Stimulated activated CD8-positive, alpha-beta memory T cell treated with anti-CD3 and anti-CD28 coated beads, Interleukin-7, amount 100 ng/mL, for 1 hour (primary cell): ENCODE results near the gene DLK2.
"Not testable (repeated sequence)": the region's sequence is repeated elsewhere in the genome, so short reads cannot be mapped to it uniquely, and the experiment has no call there.

ENCODE experiments used
- DNase-seq, 2 donors: peaks; one replicate each; pipeline ENCODE4 v3.0.0-alpha.2; 2020; ENCODE audit warnings: low read depth in 2 of 2

Gene DLK2, protein sequence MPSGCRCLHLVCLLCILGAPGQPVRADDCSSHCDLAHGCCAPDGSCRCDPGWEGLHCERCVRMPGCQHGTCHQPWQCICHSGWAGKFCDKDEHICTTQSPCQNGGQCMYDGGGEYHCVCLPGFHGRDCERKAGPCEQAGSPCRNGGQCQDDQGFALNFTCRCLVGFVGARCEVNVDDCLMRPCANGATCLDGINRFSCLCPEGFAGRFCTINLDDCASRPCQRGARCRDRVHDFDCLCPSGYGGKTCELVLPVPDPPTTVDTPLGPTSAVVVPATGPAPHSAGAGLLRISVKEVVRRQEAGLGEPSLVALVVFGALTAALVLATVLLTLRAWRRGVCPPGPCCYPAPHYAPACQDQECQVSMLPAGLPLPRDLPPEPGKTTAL

DNA sequence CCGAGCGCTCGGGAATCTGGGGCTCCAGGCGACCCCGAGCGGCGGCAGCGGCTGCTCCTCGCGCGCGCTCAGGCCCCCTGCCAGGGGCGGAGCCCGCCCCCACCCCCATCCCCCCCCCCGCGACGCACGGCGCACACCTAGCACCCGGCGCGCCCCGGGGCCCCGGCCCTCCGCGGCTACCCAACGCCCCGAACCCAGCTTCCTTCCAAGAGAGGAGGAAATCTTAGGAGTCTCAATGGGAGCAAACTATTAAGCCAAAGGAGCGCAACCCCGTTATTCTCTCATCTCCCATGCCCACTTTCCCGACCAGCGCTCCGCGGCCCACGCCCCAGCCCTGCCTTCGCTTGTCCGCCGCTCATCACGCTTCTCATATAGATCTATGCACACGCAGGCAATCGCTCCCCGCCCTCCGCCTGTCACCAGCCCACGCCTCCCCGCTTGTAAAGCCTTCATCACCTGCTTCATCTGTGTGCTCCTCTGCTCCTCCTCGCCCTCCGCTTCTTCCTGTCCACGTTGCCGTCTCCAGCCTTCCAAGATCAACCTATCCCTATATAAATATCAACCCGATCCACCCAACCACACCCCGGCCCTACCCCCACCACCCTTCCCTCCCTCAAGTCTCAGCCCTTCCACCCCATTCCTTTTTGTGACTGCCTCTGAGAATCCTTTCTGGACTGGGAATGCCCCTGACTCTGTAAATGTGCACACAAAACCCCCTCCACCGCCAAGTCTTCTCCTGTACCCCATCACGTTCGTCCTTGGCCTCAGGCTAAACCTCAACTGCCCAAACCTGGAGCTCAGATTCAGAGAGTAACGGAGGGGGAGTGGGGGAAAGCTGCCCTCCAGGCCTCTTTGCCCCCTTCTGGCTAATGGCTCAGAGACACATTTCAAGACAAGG, at the start of gene DLK2:
DLK2 (minus strand) TSS at position 18 of the 898 bp plus-strand sequence. CDS start 723 bp downstream, outside the sequence.
- peak in 1 of 2 donors; percentile 14 for DNase-seq

DNA sequence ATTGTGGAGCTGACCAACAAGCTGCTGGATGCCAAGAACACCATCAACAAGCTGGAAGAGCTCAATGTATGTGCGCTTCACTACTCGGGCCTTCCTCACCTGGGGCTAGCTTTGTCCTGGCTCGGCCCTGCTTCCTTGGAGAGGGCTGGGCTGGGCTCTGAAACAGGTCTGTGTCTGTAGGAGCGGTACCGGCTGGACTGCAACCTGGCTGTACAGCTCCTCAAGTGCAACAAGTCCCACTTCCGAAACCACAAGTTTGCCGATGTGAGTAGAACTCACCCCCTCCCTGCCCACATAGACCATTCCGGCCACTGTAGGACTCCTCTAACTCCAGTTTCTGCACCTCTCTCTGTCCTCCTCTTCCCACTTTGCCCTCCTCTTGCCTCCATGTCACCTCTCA, 48.1 kb upstream of the DLK2 start:
- no peak for DNase-seq

DNA sequence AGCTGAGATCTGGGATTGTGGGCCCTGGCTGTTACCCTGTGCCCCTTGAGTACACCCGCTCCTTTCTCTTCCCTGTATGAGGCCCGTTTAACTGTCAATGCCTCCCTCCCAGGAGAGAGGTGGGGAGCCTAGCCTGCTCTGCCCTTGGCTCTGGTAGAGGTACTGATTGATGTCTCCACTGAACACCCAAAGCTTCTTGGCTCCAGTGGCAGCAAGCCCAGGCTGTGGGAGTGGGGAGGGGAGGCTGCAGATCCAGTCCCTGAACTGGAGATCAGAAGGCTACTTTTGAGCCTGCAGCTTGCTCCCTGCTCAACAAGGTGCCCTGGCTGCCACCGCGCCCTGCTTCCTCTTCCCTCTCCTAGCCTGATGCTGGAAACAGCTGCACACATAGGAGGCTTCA, 47.3 kb upstream of the DLK2 start:
- DNase-seq = no peak

DNA sequence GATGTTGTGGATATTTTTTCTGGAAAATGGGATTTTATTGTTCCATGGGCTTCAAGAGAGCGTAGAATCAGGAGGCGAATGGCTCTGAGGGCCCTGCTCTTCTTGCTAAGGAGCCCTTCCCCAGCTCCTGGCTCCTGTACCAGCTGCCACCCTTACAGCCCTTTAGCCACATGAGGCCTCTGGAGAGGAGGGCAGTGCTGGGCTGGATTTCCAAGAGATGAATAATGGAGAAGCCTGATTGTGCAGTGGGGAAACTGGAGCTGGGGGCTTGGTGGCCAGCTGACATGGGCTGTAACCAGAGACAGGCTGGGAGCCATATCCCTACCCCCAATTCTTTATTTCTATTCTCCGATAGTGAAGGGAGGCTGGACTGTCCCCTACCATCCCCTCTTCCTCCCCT, 45.6 kb upstream of the DLK2 start:
- no peak for DNase-seq

DNA sequence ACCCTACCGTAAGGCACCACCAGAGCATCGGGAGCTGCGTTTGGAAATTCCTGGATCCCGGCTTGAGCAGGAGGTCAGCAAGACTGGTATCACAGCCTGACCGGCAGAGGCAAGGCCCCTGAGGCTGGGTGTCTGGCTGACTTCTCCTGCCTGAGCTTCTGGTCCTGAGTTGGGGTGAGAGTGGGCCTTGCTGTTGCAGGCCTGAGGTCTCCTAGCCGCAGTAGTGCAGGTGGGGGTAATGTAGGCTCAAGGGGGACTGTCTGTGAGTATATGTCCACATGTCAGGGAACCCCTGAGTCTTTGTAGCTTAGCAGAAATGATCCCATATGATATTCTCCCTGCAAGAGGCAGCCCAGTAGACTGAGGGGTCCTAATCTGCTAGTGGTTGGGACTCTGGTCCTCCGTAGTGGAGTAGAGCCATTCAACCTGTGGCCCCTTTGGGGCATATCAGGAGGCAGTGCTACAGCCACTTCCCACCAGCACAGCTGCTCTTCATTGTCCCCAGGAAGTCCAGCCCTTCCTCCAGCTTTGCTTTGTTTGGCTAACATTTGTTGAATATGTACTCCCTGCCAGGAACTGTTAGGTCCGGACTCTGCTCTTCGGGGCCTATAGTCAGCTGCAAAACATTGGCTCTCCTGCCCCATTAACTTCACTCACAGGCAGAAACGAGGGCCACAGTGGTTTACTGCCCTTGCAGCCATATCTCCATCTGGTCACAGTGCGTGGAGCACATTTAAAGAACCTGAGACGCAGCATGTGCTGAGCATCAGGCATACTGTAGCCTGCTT, 43.9 kb upstream of the DLK2 start:
- no peak for DNase-seq

DNA sequence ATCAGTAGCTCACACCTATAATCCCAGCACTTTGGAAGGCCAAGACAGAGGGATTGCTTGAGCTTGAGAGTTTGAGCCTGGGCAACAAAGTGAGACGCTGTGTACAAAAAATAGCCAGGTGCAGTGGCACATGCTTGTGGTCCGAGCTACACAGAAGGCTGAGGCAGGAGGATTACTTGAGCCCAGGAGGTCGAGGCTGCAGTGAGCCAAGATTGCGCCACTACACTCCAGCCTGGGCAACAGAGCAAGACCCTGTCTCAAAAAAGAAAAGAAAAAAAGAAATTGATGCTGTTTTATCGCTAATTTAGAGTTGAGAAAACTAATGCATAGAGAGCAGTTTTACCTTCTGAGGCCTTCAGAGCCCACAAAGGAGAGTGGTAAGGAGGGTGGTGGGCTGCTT, 42.9 kb upstream of the DLK2 start:
- not testable (repeated sequence) for DNase-seq

DNA sequence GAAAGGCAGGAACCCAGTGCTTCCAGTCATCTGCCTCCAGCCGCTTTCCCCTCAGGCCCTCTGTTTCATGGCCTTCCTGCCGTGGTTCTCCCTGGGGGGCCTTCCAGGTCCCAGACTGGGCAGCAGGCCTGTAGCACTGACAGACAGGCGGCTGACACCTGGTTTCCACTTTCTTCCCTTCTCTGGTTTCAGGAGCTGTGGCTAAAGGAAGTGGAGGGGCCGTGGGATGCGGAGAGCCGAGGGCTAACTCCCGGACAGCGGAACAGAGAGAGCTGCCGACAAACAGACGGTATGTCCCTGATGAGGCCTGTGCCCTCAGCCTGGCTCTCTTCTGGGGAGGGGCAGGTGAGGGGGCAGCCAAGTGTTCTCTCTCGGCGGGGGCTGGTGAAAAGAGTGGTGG, 42.3 kb upstream of the DLK2 start:
- no peak for DNase-seq

DNA sequence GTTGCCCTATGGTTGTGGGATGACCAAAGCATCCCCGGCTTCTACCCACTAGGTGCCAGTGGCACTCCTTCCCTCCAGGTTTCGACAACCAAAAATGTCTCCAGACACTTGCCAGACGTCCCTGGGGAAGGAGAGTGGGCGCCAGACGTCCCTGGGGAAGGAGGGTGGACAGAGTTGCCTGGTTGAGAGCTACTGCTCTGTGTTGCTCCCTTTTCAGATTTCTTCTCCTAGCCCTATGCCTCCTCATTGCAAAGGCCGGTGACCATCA, 41.7 kb upstream of the DLK2 start:
- DNase-seq = no peak

DNA sequence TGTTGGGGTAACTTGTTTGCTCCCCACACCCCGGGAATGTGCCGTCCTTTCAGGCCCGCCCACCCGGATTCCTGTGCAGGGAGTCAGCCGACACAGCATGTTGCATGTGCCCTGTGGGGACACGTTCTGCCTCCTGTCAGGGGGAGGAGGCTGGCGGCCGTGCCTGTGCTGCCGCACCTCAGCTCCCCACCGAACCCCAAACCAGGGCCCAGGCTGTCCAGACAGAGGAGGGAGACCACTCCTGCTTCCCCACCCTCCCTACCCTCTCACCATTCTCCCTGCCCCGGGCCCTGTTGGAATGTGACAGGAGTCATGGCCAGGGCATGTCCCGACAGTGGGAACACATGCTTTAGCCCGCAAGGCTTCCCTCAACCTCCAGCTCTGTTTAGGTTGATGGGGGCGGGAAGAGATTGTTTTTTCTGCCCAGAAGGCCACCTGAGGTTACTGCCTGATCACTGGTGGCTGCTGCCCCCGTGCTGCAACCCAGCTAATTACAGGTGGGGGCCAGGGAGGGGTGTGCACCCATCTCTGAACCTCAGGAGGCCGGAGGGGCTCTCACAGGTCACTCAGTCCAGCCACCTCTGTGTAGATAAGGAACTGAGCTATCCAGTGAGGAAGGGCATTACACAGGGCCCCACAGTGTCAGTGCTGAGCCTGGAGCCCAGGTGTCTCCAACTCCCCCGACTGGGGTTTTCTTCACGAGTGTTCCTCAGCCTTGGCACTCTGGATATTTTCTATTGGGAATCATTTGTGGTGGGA, 41.2 kb upstream of the DLK2 start:
- no peak for DNase-seq

DNA sequence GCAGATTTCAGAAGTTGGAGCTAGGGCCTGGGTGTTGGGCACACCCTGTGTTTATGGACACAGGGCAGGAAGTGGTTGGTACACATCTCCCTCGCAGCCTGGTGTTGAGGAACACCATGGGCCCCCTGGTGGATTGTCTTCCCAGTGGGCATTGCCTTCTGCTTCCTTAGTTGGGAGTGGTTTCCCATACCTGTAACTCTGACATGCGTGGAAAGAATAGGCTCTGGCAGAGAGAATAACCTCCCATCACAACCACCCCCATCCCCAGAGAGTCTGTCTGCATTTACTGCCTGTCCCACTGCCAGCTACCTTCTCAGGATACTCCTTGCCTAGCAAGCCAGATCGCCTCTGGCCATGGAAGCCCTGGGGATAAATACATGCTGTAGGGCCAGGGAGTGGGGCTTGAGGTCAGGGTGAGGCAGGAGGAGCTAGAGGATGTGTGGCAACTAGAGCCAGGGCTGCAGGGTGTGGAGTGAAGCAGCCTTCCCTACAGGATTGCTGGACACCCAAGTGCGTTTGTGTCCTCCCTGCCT, 40.1 kb upstream of the DLK2 start:
- no peak for DNase-seq

DNA sequence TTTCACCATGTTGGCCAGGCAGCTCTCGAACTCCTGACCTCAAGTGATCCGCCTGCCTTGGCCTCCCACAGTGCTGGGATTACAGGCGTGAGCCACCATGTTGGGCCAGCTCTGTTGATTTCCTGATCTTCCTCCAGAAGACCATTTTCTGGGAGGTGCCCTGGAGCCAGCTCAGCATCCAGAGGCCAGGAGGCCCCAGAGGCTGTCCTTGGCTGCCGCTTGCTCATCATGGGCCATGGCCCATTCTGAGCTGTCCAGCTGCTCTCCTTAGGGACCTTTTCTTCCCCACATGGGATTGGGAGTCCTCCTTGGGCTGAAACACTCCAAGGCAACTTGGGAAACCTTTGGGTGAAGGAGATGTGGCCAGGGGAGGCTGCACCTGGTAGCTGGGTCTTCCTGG, 39.4 kb upstream of the DLK2 start:
- DNase-seq = no peak

DNA sequence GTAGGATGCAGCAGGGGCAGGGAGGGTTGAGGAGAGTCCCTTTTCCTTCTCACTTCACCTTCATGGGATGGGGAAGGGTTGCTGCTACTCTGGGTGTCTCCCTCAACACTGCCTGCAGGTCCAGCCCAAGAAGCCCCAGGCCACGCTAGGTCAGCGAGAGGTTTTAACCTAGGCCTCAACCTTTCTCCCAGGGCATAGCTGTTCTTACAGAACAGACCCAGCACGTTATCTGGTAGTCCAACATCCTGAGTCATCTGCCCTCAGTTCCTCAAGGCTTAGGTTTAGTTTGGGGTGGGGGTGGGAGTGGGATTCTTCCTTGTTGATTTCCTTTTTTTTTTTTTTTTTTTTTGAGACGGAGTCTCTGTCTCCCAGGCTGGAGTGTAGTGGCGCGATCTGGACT, 39.0 kb upstream of the DLK2 start:
- no peak for DNase-seq

DNA sequence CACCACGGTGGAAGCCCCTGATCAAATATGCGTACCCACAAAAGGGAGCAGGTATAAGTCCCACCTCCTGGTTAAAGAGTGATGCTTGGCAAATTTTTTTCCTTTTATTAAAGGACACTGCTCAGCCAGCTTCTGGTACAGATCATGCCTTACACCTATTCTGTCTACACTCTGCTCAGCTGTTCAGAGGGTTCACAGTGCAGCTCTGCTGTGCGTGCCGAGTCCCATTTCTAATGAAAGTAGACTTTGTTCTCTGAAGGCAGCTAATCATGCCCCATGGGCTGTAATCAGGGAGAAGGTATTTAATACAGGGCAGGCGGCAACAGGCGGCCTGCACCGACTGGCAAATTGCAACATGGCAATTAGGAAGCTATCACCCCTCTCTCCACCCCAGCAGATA, 38.5 kb upstream of the DLK2 start:
- no peak for DNase-seq

DNA sequence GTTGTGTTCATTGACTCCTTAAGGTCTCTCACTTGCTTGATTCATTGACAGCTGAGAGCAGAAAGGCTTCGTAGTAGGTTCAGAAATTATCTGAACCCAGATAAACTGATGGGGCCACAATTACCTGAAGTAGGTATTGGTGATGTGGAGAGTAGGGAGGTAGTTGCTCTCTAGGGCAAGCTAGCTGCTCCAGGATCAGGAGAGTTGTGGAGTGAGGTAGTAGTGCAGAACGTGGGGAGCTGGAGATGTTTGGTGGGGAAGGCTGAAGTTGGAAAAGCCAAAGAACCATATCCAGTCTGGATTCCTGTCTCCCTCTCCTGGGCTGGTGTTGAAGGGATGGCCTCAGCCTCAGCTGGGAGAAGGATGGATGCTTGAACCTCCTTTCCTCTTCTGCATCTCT, 37.9 kb upstream of the DLK2 start:
- DNase-seq = no peak

DNA sequence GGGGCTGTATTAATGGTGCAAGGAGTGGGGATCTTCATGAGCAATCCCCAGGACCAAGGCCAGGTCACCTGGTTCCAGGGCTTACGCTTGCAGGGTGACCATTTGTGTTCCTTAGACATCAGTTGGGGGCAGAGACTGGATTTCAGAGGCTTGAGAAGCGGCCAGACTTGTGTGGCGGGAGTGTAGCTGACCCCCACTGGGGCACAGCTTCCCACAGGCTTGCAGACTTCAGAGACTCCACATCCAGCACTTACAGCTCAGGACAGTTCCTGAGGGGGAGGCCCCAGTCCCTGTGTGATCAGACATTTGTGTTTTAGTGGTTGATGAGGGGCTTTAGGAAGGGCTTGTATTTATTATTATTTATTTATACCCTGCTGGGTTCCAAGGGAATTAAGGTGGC, 37.3 kb upstream of the DLK2 start:
- no peak for DNase-seq

DNA sequence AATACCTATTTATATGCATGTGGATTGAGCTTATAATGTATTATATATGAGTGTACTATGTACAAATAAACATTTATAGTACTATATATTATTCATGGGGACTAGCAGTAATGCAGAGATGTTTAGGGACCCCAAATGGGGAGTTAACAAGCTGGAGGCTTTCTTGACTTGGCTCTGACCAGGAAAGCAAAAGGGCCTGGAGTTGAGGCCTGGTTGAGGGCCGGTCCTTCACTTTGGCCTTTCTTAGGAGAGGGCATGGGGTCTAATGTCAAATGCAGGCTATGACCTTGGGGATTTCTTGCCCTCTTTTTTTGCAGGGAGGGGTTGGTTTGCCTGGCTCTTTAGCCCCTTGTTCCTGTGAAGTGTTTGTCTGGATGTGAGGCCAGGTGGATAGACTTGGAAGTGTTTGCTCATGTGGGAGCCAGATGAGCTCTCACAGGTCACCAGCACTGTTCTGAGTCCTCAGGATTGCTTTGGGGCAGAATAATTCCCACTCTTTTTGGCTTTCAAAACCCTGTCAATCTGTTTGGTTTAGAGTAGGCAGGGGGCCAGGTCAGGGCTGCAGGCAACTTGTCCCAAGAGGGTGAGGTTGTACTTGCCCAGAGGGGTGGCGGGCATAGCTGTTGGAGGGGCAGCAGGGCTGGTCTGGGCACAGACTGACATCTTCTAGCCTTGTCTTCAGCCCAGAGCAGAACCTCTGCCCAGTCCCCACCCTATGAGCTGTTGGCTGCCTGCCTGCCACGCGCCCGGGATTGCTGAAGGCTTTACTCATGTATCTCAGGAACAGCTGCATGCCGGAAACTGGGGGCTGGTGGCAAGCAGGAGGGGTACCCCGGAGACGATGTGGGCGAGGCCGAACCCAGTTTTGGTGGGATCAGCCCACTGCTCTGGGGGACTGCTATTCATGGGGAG, 36.7 kb upstream of the DLK2 start:
- DNase-seq = no peak

DNA sequence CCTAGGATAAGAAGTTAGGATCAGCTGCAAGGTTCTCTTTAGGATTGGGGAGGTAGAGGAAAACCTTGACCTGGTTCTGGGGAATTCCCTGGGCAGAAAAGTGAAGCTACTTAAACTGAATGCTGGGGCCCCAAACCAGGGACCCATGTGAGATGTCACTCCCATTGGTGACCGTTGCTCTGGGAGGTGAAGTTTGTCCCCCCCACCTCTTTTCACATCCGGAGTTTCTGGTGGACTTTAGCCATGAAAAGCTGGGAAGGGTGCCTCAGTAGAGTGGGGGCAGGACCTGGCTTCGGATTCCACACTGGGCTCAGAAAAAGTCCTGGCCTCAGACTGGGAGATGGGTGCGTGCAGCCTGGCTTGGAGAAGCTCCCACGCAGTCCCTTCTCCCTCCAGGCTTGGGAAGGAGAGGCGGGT, 35.2 kb upstream of the DLK2 start:
- DNase-seq = no peak

DNA sequence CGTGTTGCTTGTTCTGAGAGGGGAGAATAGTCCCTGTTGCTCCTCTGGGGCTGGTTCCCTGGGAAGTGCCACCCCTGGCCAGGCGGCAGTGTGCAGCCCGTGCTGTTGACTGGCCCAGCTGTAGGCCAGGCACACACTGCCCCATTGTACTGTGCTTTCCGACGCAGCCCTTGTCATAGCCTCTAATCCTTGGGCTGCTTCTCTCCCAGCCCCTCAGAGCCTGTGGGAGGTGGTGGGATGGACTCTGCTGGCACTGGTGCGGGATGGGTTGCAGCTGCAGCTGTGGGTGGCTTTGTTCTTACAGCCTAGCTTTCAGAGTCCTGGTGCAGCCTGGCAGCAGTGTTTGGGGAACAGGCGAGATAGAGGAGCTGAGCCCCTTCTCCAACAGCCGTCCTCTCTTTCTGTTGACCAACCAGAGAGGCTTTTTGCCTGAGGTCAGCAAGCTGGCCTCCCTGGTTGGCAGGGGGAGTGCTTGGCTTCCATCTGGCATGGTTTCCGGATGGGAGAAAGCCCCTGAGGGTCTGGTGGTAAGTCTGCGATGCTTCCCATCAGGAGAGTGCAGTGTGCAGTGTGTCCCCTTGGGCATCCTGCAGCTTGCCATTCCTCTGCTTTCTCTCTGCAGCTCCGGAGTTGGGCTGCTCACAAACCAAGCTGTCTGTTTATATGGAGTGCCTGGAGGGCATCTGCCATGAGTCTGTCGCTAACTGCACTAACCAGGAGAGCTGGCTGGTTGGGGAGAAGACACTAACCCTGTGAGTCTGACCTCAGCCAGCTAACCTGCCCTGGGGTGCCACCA, 34.1 kb upstream of the DLK2 start:
- DNase-seq = no peak

DNA sequence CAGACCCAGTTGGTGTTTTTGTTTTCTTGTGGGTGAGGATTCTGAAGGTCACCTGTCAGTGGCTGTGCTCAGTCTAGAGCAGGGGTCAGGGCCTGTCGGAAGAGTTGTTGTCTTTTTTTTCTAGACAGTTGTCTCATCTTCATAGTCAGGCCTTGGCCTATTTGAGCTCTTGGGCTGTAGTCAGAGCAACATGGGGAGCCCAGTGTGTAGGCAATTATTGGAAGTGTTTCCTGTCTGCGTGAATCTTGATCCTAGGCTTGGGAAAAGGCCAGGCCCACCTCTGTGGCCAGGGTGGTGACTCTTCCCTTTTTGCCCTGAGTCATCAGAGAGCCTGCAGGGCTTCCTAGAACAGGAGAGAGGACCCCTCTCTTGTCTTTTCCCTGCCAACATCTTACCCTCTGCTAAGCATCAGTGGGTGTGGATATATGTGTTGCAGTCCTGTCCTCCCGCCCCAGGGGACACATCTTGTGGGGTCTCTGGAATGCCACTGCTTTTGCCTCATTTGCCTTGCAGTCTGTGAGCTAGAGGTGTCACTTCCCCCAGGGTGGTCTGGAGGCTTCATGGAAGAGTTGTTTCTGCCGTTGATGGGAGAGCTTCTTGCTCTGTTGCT, 33.4 kb upstream of the DLK2 start:
- no peak for DNase-seq
